HT1080 (cell line): ENCODE data around the gene CHRNB4. TPM values are rescaled to one million over a fixed set of nuclear protein-coding genes. Genes with fewer than 3 reads are reported as not detected.
"Not testable (repeated sequence)": the region's sequence is repeated elsewhere in the genome, so short reads cannot be mapped to it uniquely, and the experiment has no call there.

Experiments
- DNase-seq: peaks from one replicate; pipeline ENCODE4 v3.0.0-alpha.2; 2015; ENCODE audit warnings: low read depth
- polyA plus RNA-seq, 2 experiments: library from polyadenylated mRNA; depleted of rRNA; stranded (reverse); fragments of >200 nt; gene quantifications; 2 replicates each; pipeline ENCODE4 v1.2.3, GENCODE V29; 2015
- total RNA-seq: library from RNA; depleted of rRNA; stranded (reverse); fragments of >200 nt; shearing (Covaris generic); gene quantifications from 2 replicates; pipeline ENCODE4 v1.2.3, GENCODE V29; 2014; rRNA removed

CHRNB4 gene, protein sequence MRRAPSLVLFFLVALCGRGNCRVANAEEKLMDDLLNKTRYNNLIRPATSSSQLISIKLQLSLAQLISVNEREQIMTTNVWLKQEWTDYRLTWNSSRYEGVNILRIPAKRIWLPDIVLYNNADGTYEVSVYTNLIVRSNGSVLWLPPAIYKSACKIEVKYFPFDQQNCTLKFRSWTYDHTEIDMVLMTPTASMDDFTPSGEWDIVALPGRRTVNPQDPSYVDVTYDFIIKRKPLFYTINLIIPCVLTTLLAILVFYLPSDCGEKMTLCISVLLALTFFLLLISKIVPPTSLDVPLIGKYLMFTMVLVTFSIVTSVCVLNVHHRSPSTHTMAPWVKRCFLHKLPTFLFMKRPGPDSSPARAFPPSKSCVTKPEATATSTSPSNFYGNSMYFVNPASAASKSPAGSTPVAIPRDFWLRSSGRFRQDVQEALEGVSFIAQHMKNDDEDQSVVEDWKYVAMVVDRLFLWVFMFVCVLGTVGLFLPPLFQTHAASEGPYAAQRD
- total RNA-seq: not detected in 2 replicates
- 0.29 TPM in 1 of 2 replicates, not detected in the other for polyA plus RNA-seq (2015; cell fraction: cytosol; rRNA removed)
- 0.05 TPM in 1 of 2 replicates, not detected in the other for polyA plus RNA-seq (2015; cell fraction: nucleus; rRNA removed)

DNA sequence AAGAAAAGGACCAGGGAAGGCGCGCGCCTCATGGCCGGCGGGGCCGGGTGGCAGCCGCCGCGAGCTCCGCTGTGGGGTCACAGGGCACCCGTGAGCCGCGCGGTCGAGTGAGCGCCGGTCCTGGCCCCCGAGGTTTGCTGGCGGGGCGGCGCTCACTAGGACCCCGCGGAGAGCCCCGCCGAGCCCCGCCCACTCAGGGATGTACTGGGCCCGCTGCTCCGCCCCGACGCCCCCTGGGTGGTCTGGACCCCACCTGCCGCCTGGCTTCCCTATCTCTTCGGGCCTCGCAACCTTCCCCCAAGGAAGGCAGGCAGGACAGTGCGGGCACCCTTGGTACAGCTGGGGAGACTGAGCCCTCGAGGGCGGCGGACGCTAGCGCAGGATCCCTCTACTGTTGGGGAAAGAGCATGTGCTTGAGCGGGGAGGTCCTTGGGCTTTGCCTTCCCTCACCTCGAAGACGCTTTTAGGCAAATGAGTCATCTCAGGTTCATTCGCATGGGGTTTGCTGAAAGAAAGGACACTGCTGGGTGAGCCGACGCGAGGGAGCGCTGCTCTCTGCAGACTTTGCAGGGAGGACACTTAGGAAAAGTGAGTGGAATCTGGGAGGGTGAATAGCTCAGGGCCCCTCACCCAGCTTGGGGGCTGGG lies at the start of gene CHRNB4:
Gene CHRNB4, minus strand, starts transcription at position 109 of the 647 bp plus-strand sequence. Its CDS starts 77 bp downstream, at position 32.
- DNase-seq: no peak

DNA sequence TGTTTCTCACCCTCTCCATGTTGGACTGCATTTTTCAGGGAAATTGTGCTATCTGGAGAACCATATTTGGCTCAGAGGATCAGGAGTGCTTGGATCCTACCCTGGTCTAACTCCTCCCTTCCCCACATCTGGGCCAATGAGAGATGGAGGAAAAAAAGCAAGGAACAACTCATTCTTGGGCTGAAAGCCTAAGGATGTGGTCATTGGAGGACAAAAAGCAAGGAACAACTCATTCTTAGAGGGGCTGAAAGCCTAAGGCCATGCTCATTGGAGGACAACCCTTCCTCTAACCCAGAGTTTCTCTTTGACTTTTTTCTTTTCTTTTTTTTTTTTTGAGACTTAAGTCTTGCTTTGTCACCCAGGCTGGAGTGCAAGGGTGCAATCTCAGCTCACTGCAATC lies 48.6 kb upstream of the CHRNB4 start:
- DNase-seq: no peak

DNA sequence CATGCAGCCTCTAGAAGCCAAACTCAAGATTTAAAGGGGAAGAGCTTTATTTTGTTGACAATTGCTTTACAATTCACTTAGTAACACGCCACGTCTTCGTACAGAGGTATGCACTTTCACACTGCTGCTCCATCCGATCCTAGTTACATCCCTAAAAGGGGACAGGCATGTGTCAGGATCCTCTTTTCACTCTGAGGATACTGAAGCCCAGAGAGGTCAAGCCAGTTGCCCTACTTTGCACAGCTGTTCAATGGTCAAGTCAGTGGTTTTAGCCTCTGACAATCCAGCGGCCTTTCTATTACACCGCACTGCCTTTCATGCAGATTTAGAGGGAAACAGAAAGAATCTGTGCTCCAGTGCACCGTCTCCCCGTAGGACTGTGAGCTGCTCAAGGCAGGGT lies 44.9 kb upstream of the CHRNB4 start:
- DNase-seq: no peak

DNA sequence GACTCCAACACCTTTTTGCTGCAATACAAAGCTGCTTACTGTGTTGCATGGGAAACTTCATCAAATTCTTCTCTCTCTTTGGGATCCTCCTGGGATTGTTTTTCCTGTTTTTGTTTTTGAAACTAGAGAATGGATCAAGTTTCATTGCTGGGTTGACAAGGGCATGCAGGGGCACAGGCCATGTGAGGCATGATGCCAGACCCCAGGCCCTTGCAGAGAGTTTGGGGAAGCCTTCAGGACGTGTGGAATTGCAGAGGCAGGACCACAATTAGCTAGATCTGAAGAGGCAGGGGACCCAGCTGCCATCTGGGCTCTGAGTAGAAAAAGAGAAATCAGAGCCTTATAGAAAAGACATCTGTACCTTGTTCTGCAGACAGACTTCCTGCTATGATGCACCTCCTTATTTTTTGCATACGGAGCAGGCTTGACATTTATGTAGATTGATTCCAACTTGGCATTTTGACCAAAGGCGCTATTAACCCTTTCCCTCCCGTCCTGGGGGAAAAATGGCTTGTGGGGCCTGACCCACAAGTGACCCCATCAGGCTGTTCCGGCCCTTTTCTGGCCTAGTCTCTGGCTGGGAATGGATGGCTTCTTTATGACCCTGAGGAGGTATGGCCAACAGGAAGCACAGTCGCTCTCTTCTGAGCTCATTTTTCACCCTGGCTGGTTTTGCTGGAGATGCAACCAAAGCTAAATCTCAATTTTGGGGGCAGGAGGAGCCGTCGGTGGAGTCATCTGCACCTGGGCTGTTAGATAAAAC lies 44.3 kb upstream of the CHRNB4 start:
- no peak for DNase-seq

DNA sequence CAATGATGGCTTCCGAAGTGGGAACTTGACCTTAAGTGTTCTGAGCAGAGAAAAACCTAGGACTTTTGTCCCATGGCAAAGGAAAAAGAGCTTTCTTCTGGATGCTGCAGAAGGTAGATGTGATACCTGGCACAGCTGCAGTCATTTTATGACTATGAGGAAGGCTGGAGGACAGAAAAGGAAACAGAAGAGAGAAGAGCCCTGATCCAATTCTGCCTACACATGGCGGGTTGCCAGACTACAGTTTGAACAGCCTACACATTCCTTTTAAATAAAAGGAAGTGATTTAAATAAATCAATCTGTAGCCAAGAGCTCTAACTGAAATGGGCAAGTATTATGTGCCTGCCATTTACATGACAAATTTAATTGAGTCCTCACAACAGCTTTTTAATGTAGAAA lies 43.6 kb upstream of the CHRNB4 start:
- DNase-seq: no peak

DNA sequence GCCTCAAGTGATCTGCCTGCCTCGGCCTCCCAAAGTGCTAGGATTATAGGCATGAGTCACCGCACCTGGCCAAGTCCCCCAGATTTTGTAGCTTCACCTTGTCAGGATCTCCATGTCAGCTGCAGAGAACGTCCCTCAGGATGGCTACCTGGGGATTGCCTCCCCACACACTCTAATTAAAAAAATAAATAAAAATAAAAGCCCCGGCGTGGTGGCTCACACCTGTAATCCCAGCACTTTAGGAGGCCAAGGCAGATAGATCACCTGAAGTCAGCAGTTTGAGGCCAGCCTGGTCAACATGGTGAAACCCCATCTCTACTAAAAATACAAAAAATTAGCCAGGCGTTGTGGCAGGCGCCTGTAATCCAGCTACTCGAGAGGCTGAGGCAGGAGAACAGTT lies 42.6 kb upstream of the CHRNB4 start:
- not testable (repeated sequence) for DNase-seq

DNA sequence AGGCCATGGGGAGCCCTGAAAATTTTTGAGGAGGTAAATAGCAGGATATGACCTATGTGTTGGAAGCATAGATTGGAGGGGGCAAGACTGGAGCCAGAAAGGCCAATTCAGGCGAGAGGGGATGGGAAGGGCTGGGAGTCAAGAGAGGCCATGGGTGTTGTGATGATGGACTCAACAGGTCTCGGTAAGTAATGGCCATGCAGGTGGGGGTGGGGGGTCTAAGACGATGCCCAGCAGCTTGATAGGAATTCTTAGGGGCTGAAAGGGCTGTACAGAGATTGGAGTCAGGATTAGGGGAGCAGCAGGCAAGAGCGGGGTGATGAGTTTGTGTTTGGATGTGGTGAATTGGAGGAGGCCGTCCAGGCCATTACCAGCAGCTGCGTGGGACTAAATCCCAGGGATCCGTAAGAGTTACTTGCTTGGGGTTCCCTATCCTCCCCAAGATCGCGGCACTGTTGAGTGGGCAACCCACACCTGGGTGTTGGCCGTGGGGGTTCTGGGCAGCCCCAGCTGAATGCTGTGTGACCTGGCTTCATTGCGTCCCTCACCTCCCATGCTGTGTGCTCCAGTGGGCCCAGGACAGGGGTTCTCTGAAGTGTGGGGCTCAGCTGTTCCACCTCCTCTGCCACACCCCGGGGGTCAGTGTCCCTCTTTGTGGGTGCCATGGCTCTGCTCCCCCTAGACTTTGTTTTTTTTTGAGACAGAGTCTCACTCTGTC lies 41.8 kb upstream of the CHRNB4 start:
- DNase-seq: no peak

DNA sequence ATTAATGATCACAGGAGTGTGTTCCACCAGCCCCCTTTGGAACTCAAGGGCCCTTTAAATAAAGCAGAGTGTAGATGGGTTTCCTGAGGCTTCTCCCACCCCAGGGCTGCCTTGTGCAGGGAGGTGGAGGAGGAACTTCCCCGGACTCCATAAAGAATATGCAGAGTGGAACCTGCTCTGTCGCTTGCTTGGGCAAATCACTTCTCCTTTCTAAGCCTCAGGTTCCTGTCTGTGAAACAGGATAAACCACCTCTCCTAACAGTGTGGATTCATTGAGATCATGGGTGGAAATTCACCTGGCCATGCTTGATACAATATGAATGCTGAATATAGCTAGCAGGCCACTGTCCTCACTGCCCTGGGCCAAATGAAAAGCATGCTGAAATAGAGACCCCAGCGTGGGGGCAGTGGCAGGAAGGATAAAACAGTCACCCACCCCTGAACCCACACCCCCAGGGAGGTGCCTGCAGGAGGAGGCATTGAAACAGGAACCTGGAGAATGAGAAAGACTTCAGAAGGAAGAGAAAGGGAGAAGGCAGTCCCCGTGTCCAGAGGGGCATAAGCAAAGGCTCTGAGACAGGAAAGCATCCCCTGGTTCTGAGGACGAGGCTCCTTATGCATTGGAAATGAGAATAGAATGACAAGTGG lies 41.1 kb upstream of the CHRNB4 start:
- DNase-seq: no peak

DNA sequence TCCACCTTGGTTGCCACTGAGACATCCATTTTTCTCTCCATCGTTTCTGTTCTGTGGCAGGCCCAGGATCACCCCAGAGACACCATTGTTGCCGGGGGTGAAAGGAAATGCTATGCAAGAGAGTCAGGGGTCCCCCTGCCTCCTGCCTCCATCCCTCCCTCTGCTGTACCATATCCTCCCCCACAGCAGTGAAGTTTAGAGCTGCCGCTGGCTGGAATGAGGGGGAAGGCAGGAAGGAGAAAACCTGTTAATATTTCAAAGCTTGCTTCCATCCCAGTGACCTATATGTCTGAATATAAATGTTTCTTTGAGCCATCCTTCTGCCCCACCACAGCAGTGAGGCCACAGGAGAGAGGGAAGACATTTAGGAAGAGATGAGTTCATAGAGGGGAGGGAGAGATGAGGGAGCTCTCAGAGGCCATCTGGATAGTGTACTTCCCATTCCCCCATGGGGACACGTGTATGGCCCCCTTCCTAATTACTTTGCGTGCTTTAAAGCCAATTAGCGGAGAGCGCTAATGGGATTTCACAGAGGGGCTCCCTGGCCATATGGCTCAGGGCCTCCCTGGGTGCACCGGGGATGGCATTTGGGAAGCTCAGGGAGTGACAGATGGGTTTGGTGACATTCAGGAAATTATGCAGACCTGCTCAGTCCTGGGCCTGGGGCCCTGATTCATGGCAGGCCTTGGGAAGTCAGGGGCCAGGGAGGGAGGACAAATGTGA lies 40.4 kb upstream of the CHRNB4 start:
- DNase-seq: no peak

DNA sequence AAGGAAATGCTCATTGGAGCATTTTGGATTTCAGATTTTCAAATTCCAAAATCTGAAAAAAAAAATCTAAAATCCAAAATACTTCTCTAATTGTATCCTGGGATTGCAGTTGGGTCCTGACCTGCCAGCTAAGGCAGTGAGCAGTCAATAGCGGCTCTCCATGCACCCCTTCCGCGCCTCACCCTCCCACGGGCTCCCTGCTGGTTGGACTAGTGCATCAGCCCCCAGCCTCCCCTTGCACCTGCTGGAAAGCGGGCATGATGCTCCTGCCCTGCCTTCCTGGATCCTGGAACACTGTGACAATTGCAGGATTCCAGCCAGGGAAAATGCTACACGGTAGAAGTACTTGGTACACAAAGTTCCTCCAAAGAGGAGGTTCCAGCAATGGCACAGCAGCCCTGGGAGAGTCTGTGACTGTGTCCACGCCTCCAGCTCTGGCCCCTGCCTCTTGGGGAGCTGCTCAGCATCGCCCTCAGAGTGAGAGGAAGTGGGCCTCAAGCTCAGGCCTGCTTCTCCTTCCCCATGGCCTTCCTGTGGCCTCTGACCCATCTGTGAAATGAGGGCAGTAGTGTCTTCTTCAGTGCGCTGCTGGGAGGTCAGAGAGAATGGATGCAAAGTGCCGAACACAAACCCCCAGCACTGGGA lies 39.5 kb upstream of the CHRNB4 start:
- DNase-seq: no peak

DNA sequence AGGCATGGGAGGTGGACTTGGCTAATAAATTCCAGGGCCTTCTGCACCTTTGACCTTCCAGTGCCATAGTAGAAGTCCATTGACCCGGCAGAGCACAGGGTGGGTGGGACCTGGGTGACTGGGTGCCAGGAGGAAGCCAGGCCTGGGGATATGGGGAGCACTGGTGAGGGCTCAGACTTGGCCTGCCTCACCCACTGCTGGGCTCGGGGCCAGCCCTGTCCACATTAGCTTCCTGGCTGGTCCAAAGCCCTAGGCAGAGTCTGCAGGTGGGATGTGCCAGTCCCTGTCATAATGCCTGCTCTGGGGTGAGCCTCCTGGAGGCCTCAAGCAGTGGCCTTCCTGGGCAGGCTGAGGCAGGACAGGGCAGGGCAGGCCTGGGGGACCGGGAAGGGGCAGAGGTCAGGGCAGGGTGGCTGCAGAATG lies 38.1 kb upstream of the CHRNB4 start:
- DNase-seq: no peak

DNA sequence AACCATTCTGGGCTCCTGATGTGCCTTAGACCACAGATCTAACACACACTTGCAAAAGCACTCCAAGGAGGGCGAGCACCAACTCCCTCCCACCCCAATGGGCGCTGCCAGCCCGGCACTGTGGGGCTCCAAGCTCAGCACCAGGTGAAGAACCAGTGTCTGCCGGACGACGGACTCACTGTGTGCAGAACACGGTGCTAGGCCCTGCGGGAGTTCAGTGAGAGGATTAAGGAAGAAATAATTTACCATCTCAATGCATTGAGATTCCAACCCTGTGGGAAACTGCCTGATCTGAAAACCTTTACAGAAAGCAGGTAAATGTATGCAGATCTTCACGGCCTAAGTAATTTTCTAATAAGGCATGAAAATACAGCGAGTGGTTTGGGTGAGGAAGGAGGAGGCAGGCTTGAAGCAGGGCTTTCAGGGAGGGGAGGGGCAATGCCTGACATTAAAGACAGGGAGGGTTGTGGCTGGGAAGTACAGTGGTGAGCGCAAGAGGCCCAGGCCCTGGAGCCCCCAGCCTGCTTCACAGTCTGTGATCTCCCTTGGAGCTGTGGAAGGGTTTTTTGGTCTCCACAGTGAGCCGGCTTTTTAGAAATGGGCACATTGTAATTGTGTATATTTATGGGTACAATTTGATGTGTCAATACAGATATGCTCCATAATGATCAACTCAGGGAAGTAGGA lies 35.6 kb upstream of the CHRNB4 start:
- no peak for DNase-seq

DNA sequence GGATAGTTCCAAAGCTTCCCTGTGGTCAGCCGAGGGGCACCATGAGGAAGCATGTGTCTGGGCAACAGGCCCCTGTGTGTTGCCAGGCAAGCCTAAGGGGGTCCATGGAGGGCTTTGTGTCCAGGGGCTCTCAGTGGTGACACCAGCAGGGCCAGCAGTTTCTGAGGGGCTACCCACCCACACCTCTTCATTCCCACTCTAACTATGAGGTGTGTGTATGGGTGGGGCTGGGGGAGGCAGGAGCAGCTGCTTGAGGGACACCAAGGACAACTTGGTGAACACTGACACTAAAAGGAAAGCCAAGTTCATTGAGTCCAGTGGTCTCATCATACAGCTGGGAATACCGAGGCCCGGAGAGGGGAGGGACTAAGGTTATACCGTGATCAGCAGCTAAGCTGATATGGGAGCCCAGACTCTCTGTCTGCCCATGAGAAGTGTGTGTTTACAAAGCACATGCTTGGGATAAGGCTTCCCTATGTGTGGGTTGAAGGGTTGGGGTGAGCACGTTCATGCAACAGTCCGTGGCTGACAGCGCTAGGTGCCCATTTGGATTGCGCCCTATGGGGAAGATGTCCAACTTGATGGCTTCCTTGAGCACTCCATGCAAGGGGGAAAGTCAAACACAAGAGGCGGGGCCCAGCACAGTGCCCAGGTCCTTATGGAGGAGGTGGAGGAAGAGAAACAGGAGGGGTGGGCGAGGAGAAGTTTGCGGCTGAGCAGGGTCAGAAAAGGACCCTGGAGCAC lies 34.8 kb upstream of the CHRNB4 start:
- no peak for DNase-seq

DNA sequence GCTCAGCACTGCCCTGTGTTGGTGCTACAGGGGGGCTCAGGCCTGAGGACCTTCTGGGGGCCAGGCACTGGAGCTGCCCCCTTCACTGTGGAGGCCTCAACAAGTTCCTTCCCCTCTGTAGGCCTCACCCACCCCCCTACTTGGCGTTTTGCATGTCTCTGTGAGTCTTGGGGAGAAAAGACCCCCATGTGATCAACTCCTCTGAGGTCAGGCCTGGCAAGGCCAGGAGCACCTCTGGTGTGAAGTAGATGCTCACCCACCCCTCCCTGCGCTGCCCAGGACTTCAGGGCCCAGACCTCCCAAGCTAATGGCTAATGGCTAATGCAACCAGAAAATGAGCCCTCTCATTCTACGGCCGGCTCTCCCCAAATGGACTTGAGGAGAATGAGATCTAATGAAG lies 34.2 kb upstream of the CHRNB4 start:
- no peak for DNase-seq

DNA sequence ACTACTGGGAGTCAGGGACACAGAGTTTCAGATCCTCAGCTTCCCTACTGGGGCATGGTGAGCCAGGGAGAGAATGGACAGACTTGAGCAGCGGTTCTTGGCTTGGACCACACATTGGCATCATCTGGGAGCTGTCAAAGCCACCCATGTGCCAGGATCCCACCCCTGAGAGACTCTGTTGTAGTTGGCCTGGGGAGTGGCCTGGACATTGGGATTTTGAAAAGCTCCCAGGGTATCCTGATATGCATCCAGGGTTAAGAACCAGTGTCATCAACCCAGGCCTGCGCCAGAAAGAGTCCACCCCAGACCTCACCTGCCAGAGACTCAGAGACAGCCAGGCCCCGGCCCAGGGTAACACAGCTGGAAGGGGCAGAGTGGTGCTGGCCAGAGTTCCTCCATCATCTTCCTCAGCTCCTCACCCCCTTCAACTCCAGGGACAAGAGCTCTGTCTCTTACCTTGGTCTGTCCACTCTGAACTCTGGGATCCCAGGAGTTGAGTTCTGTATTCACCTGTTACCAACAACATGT lies 33.0 kb upstream of the CHRNB4 start:
- no peak for DNase-seq

DNA sequence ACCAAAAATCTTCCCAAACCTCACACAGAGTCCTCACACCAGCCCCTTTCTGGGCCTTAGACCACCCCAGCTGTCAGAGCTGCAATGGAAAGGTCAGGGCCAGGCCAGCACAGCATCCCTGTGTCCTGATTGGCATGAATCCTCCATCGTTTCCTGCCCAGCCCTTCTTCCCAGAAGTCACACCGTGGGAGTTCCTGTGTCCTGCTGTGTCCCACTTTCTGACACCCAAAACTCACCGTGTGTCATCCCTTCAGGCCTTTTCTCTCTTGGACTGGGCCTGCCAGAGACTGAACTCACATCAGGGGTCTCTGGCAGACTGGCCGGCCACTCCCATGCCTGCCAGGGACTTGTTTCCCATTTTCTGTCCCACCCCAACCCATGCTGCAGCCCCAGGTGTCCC lies 32.5 kb upstream of the CHRNB4 start:
- no peak for DNase-seq

DNA sequence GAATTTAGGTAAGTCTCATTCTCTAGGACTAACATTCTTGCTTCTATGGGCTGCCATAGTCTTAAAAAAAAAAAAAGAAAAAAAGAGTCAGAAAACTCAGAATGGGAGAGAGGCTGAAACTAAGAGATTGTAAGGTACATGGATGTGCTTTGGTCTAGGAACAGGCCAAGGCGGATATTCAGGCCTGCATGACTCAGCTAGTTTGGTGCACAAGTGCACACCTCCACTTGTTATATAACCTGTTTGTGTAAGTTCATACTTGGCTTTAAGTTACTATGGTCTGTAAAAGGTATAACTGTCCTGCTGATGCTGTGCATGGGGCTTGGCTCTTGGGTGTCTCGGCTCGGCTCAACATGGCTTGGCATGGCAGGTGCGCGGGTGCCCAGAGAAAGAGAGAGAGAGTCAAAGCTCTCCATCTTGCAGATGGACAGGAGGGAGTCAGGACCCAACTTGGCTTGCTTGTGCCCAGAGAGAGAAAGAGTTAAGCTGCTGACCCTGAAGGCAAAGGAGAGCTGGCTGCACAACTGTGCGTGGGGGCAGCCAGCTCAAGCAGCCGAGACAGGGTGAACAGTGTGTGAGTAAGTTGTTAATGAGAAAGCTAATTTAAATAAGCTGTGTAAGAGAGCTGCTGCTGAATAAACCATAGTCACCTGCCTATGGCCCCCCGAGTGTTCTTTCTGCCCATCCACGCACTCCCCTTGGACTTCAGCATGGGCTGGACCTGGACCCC lies 31.4 kb upstream of the CHRNB4 start:
- DNase-seq: no peak
